Tibial artery (tissue), 4 donors: ENCODE measurements around the gene LCE3A.
"Not testable (repeated sequence)": the region's sequence is repeated elsewhere in the genome, so short reads cannot be mapped to it uniquely, and the experiment has no call there.

Source experiments
- DNase-seq, 2 donors: peaks; one replicate each; pipeline ENCODE4 v3.0.0-alpha.2; 2019
- H3K27ac ChIP-seq, 2 donors: fragments of 200-600 bp; sonication (generic) in 1 of 2; 1 replicate in 1 of 2; 2 replicates in 1 of 2; pipeline ENCODE4 v1.5.1; 2018 to 2019; ENCODE audit warnings: mild to moderate bottlenecking in 1 of 2
- H3K27me3 ChIP-seq, 2 donors: fragments of 200-600 bp; sonication (generic) in 1 of 2; one replicate each; pipeline versions ENCODE4 v1.5.1 to v1.6.0; 2016 to 2019
- H3K36me3 ChIP-seq, 3 donors: fragments of 200-600 bp; sonication (generic) in 2 of 3; one replicate each; pipeline ENCODE4 v1.5.1; 2016 to 2019; ENCODE audit warnings: mild to moderate bottlenecking in 2 of 3
- H3K4me1 ChIP-seq, 4 donors: fragments of 200-600 bp; sonication (generic) in 2 of 4; 1 replicate in 3 of 4; 2 replicates in 1 of 4; pipeline ENCODE4 v1.5.1; 2016 to 2019
- H3K4me3 ChIP-seq, 2 donors: fragments of 200-600 bp; sonication (generic) in 1 of 2; 1 replicate in 1 of 2; 2 replicates in 1 of 2; pipeline ENCODE4 v1.5.1; 2018 to 2019; ENCODE audit warnings: mild to moderate bottlenecking in 2 of 2
- H3K9me3 ChIP-seq, 3 donors: fragments of 200-600 bp; sonication (generic) in 1 of 3; one replicate each; pipeline ENCODE4 v1.5.1; 2016 to 2019
- intact Hi-C: fragments of 100-400 bp; cut with DNase I; formaldehyde crosslinking; loops from one replicate; pipeline ENCODE4 v1.15.0; 2023; ENCODE audit warnings: low total_unique reads
- TF ChIP-seq, protein P1 (sequence below), 2 experiments: fragments of 200-600 bp in 1 of 2; fragments of 450-650 bp in 1 of 2; IDR thresholded peaks; one replicate each; pipeline ENCODE4 v1.5.1; 2017 to 2019; ENCODE audit warnings: antibody characterized with exemption in 2 of 2, mild to moderate bottlenecking in 1 of 2, moderate library complexity in 1 of 2

LCE3A gene

GRCh38 chr1:152596986-152597385 lies 25.9 kb downstream of the LCE3A start:
- H3K27me3 ChIP-seq = no peaks in the 10 kb centered on the region
- no peaks in the 10 kb centered on the region for H3K4me1 ChIP-seq
- TF ChIP-seq, protein P1, sequence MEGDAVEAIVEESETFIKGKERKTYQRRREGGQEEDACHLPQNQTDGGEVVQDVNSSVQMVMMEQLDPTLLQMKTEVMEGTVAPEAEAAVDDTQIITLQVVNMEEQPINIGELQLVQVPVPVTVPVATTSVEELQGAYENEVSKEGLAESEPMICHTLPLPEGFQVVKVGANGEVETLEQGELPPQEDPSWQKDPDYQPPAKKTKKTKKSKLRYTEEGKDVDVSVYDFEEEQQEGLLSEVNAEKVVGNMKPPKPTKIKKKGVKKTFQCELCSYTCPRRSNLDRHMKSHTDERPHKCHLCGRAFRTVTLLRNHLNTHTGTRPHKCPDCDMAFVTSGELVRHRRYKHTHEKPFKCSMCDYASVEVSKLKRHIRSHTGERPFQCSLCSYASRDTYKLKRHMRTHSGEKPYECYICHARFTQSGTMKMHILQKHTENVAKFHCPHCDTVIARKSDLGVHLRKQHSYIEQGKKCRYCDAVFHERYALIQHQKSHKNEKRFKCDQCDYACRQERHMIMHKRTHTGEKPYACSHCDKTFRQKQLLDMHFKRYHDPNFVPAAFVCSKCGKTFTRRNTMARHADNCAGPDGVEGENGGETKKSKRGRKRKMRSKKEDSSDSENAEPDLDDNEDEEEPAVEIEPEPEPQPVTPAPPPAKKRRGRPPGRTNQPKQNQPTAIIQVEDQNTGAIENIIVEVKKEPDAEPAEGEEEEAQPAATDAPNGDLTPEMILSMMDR (IDR thresholded peaks at IDR 0.05) = no peak
- no peaks in the 10 kb centered on the region for H3K9me3 ChIP-seq
- no peak overlapping the region for H3K27ac ChIP-seq
- no peak for DNase-seq
- intact Hi-C loops = no loop called here
- no peak overlapping the region for H3K4me3 ChIP-seq
- no peaks in the 10 kb centered on the region for H3K36me3 ChIP-seq

- Histone ChIP-seq H3K4me1 (no peaks in the 10 kb centered on the region), H3K36me3 (no peaks in the 10 kb centered on the region), H3K9me3 (no peaks in the 10 kb centered on the region), H3K27ac (no peak overlapping the region), H3K27me3 (no peaks in the 10 kb centered on the region), H3K4me3 (no peak overlapping the region)
- intact Hi-C loops = no loop called here
- TF ChIP-seq, protein P1 (IDR thresholded peaks at IDR 0.05) = no peak
- DNase-seq = no peak
These were observed 37.3 kb downstream of the LCE3A start for GRCh38 chr1:152585586-152585985.

- Histone ChIP-seq H3K4me1 (no peaks in the 10 kb centered on the region), H3K27me3 (no peaks in the 10 kb centered on the region), H3K27ac (no peak overlapping the region), H3K4me3 (no peak overlapping the region), H3K9me3 (no peaks in the 10 kb centered on the region), H3K36me3 (no peaks in the 10 kb centered on the region)
- no peak for DNase-seq
- intact Hi-C loops = no loop called here
- TF ChIP-seq, protein P1 (IDR thresholded peaks at IDR 0.05) = no peak
These were observed 40.3 kb downstream of the LCE3A start for GRCh38 chr1:152582647-152583046.

- TF ChIP-seq, protein P1 (IDR thresholded peaks at IDR 0.05) = no peak
- Histone ChIP-seq H3K36me3 (no peaks in the 10 kb centered on the region), H3K27me3 (no peaks in the 10 kb centered on the region), H3K4me1 (no peaks in the 10 kb centered on the region), H3K4me3 (no peak within 1 kb of the TSS), H3K27ac (no peak within 1 kb of the TSS), H3K9me3 (no peaks in the 10 kb centered on the region)
- no peak for DNase-seq
- intact Hi-C loops = no loop called here
These were observed 42.5 kb downstream of the LCE3A start, which contains the start of gene LCE3D for GRCh38 chr1:152580433-152580832. LCE3D (minus strand) TSS chr1:152580516; CDS start chr1:152579936, 580 bp downstream.

GRCh38 chr1:152579526-152579925 lies 43.4 kb downstream of the LCE3A start:
- intact Hi-C loops, H3K4me1 ChIP-seq, H3K4me3 ChIP-seq, H3K27me3 ChIP-seq, DNase-seq, H3K36me3 ChIP-seq, H3K9me3 ChIP-seq, H3K27ac ChIP-seq: not testable (repeated sequence)

DNA sequence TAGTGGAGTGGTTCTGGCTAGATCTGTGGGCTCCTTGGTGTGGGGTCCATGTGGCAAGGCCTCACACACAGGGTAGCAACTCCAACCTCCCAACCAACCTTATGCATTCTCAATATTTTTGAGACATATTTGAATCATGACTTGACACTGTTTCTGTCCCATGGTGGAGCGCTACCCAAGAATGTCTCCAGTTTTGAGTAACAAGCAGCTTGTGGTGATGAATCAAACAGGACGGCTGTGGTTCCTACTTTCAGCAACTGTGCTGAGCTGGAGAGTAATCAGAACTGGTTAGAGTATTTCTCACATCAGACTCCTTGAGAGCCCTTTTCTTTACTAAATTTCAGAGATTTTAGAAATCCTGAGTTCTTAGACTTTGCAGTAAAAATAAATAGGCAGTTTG lies 45.7 kb downstream of the LCE3A start:
- Histone ChIP-seq H3K9me3 (no peaks in the 10 kb centered on the region), H3K27me3 (no peaks in the 10 kb centered on the region), H3K4me1 (no peaks in the 10 kb centered on the region), H3K36me3 (no peaks in the 10 kb centered on the region), H3K4me3 (no peak overlapping the region), H3K27ac (no peak overlapping the region)
- DNase-seq = no peak
- intact Hi-C loops = no loop called here
- TF ChIP-seq, protein P1 (IDR thresholded peaks at IDR 0.05) = no peak
